Psoas muscle (tissue), 8 donors: Measurements from ENCODE around the gene ITGAV. TPM values are rescaled to one million over a fixed set of nuclear protein-coding genes. Genes with fewer than 3 reads are reported as not detected.

Source experiments
- ATAC-seq, 4 donors: fragments of 200-7000 bp; cut with Tn5 transposase; one replicate each; pipeline ENCODE4 v1.9.1; 2020; ENCODE audit warnings: moderate library complexity in 3 of 4, mild to moderate bottlenecking in 2 of 4
- DNase-seq, 2 donors: peaks; one replicate each; pipeline ENCODE4 v3.0.0-alpha.2; 2020
- H3K27ac ChIP-seq: fragments of 200-600 bp; one replicate; pipeline ENCODE4 v1.8.0; 2022
- H3K27me3 ChIP-seq, 3 donors: fragments of 200-600 bp in 1 of 3; one replicate each; pipeline versions ENCODE4 v1.6.1 to v1.8.0; 2013 to 2022; ENCODE audit warnings: low read length in 2 of 3, mild to moderate bottlenecking in 2 of 3, moderate library complexity in 1 of 3; ENCODE audit not compliant: insufficient read depth in 3 of 3
- H3K36me3 ChIP-seq, 2 donors: fragments of 200-600 bp in 1 of 2; one replicate each; pipeline versions ENCODE4 v1.6.1 to v1.8.0; 2013 to 2022; ENCODE audit warnings: low read depth in 1 of 2, mild to moderate bottlenecking in 1 of 2, moderate library complexity in 1 of 2; ENCODE audit not compliant: insufficient read depth in 1 of 2
- H3K4me1 ChIP-seq: fragments of 200-600 bp; one replicate; pipeline ENCODE4 v1.8.0; 2022
- H3K4me3 ChIP-seq: fragments of 200-600 bp; one replicate; pipeline ENCODE4 v1.8.0; 2022; ENCODE audit warnings: mild to moderate bottlenecking
- H3K9me3 ChIP-seq: fragments of 200-600 bp; one replicate; pipeline ENCODE4 v1.8.0; 2022
- CTCF ChIP-seq: fragments of 200-600 bp; IDR thresholded peaks from one replicate; pipeline ENCODE4 v1.8.0; 2022; ENCODE audit warnings: antibody characterized with exemption
- WGBS, 3 donors: extraction: QIAGEN DNeasy Blood & Tissue Kit; methylation state at CpG; one replicate each; pipeline versions ENCODE4 v1.1.6 to v1.1.7; 2013; 5-methylcytosine and 5-hydroxymethylcytosine counted together
- intact Hi-C, 2 donors: fragments of 100-400 bp; cut with DNase I; formaldehyde crosslinking; loops; one replicate each; pipeline versions ENCODE4 v1.11.0 to v1.14.2; 2022
- polyA plus RNA-seq, 3 donors: library from polyadenylated mRNA; stranded (reverse); fragments of 200-250 nt; gene quantifications; one replicate each; pipeline ENCODE4 v1.2.3, GENCODE V29; 2013
- total RNA-seq, 4 donors: library from RNA; stranded (reverse); fragmentation: NEBNext Ultra II Directional in 2 of 4; extraction: Animal tissue kit (Norgen Biotek cat#: 25700) in 2 of 4; gene quantifications; one replicate each; pipeline versions ENCODE4 v1.2.1 to v1.2.4, GENCODE V29; 2021 to 2023
- donor health status: healthy with polysubstance abuse.
- donor health status: DM: no; HTN: no; CAD: no; lungs with moderate emphysema.
- donor health status: Bipolar disorder and iron deficiency.
- donor health status: healthy.
- donor health status: DM: yes; HTN: yes; CAD: no.
- donor health status: DM: no; HTN: no; CAD: no.
- donor health status: DM: no; HTN: no; CAD: no.
- donor health status: DM: yes; HTN: yes; CAD: no.

ITGAV gene
- total and polyA plus RNA-seq, 7 donors = 4.6 to 67.4 (median 28.2) TPM

DNA sequence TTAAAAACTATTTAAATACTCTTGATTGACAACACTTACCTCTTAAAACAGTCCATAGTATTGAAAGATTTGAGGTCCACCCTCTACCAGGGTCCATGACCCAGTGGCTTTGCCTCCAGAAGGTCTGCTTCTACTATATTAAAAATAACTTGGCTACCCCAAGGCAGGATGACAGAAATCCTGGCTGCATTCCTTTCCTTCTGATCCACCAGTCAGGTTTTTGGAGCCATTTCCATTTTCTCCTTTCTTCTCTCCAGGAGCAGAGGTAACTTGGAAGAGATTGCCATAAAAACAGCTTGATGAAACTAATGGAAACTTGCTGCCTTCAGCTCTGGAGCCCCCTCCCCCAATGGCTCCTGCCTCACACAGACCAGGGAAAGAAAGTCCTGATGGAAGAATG is 101.4 kb downstream of the ITGAV start:
- H3K27ac ChIP-seq = no peak overlapping the region
- ATAC-seq (no peak), DNase-seq (no peak)
- peaks cover 8% of the 10 kb centered on the region for H3K9me3 ChIP-seq
- peaks cover 0 to 7% (median 0%) of the 10 kb centered on the region in 3 donors for H3K27me3 ChIP-seq
- no peaks in the 10 kb centered on the region for H3K36me3 ChIP-seq
- no peak for TF ChIP-seq CTCF
- intact Hi-C loops = no loop called here
- H3K4me3 ChIP-seq = no peak overlapping the region
- peaks cover 4% of the 10 kb centered on the region for H3K4me1 ChIP-seq

- Histone ChIP-seq H3K27me3 (peaks cover 0 to 7% (median 0%) of the 10 kb centered on the region in 3 donors), H3K4me1 (peaks cover 4% of the 10 kb centered on the region), H3K36me3 (no peaks in the 10 kb centered on the region), H3K4me3 (no peak overlapping the region), H3K27ac (no peak overlapping the region), H3K9me3 (peaks cover 8% of the 10 kb centered on the region)
- intact Hi-C loops = no loop called here
- no peak for ATAC-seq
- 94 to 96% (median 95%) methylated on average over 5 of the region's 5 CpGs for WGBS, 3 donors
- no peak for TF ChIP-seq CTCF
- no peak for DNase-seq
These were observed 102.0 kb downstream of the ITGAV start for GRCh38 chr2:186691900-186692299.

GRCh38 chr2:186693446-186693832 is 103.6 kb downstream of the ITGAV start:
- Histone ChIP-seq H3K27me3 (peaks cover 0 to 7% (median 0%) of the 10 kb centered on the region in 3 donors), H3K9me3 (no peaks in the 10 kb centered on the region), H3K4me1 (peaks cover 4% of the 10 kb centered on the region), H3K27ac (no peak overlapping the region), H3K36me3 (no peaks in the 10 kb centered on the region), H3K4me3 (peak overlapping the region; percentile 75)
- TF ChIP-seq CTCF = no peak
- no peak for DNase-seq
- intact Hi-C loops = no loop called here
- WGBS, 3 donors = 36 to 44% (median 37%) methylated on average over 7 of the region's 7 CpGs
- no peak for ATAC-seq

GRCh38 chr2:186695081-186695756 is 105.4 kb downstream of the ITGAV start:
- no peak for TF ChIP-seq CTCF
- DNase-seq (no peak), ATAC-seq (peak in 2 of 4 donors; percentile 15 to 21)
- no peak overlapping the region for H3K27ac ChIP-seq
- H3K9me3 ChIP-seq = no peaks in the 10 kb centered on the region
- intact Hi-C loops = no loop called here
- H3K4me3 ChIP-seq = peak overlapping the region; percentile 36
- H3K36me3 ChIP-seq = no peaks in the 10 kb centered on the region
- H3K4me1 ChIP-seq = peaks cover 4% of the 10 kb centered on the region
- WGBS, 3 donors = 20 to 38% (median 26%) methylated on average over 9 of the region's 9 CpGs
- peaks cover 0 to 7% (median 0%) of the 10 kb centered on the region in 3 donors for H3K27me3 ChIP-seq

GRCh38 chr2:186696290-186696689 is 106.4 kb downstream of the ITGAV start:
- intact Hi-C loops = no loop called here
- H3K27ac ChIP-seq = no peak overlapping the region
- DNase-seq (no peak), ATAC-seq (no peak)
- H3K9me3 ChIP-seq = no peaks in the 10 kb centered on the region
- TF ChIP-seq CTCF = no peak
- 88 to 95% (median 89%) methylated on average over 4 of the region's 4 CpGs for WGBS, 3 donors
- no peaks in the 10 kb centered on the region for H3K36me3 ChIP-seq
- no peak overlapping the region for H3K4me3 ChIP-seq
- H3K27me3 ChIP-seq = peaks cover 0 to 7% (median 0%) of the 10 kb centered on the region in 3 donors
- peaks cover 4% of the 10 kb centered on the region for H3K4me1 ChIP-seq
